GM21360 (cell line): Measurements from ENCODE around the gene OGA.

Source experiments
- ATAC-seq: cut with Tn5 transposase; IDR thresholded peaks from one replicate; pipeline ENCODE4 v1.9.1; 2021; ENCODE audit warnings: mild to moderate bottlenecking, moderate library complexity; ENCODE audit not compliant: unreplicated experiment

OGA gene

DNA sequence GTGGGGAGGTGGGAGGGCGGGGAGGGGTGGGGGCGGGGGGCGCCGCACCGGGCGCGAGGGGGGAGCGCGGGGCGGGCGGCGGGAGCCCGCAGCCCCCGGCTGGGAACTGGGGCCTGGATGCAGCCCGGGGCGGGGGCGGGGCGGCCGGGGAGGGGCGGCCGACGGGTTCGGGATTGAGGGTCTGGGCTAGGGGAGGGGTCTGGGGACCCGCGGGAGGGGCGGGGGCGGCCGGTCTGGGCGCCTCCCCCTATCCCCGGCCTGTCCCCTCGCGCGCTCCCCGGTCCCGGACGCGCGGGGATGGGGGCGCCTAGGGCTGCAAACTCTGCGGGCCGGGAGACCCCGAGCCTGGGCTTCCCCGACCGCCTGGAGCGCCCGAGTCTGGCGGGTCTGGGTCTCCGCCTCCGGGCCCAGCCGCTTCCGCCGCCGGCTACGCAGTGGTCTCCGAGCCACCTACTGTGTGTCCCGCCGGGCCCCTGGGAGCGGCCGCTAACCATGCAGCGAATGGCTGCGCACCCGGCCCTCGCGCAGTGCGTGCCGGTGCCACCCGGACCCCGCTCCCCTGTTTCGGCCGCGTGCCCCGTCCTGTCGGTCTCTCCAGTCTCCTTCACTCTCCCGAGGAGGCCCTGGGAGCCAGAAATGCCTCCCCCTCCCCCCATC, 42.0 kb downstream of the OGA start:
- ATAC-seq: no peak

- ATAC-seq: no peak
Observed at GRCh38 chr10:101775273-101776160, 42.7 kb downstream of the OGA start, which contains the start of gene FGF8. Gene FGF8, minus strand, starts transcription at chr10:101776114. Its CDS starts 214 bp downstream, at chr10:101775900.

- ATAC-seq: no peak
Observed at GRCh38 chr10:101774589-101775272, 43.5 kb downstream of the OGA start.

DNA sequence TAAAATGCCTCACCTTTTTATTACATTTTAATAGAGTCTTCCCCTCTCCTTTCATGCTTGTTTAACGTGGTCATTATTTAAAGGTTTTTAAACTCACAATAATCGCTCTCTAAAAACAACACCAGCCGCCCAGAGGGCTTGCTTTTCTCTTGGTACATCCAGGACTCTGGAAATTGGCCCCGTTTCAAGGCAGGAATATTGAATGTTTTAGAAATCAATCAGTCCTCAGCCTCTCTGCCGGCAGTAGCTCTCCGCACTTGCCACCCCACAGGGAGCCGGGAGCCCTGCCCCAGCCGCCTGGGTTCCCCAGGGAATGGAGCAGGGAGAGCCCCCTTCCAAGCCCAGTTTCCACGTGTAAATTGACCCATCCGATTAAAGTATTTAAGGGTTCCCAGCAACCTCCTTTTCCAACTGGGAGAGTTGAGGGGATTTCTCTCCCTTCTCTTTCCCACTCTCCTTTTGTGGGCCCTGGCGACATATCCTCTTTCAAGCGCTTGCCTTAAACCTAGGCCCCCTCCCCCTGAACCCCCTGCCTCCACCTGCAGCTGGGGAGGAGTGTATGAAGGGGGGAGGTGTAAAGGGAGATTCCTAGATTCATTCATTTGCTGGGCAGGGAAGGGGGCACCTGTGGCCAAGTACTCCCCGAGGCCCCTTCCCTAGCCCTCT, 44.2 kb downstream of the OGA start:
- no peak for ATAC-seq

DNA sequence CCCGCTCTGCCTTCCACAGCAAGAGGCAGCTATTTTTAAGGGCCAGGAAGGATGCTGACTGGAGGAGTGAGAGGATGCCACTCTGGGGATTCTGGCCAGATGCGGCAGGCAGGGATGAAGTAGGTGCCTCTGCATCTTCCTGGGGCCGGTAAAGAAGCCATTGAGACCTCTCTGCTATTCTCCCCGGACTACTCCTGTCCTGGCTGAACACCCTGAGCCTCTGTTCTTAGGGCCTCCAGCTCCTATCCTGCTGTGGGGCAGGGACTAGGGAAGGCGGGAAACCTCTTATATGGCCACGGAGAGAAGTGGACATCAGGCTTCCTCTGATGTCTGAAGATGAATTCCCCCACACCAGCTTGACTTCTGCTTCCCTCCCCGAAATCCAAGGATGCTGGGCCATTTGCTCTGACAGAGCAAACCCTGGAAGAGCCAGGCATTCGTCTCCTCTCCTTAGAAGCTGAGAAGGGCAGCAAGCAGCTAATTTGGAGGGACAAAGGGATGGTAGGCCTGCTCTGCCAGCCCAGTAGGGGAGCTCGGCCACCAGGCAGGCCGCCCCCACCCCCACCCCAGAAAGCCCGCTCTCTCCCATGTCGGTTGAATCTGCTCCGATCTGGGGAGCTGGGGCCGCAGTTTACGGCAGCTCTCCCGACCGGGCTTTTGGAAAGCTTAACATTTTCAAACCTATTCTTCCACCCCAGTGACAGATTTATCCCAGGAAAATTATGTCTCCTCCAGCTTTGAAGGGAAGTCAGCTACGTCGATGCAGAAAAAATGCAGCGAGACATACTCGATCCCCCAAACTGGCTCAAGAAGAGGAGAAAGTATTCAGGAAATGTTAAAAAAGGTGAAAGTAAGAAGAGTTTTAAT, 45.1 kb downstream of the OGA start:
- no peak for ATAC-seq

DNA sequence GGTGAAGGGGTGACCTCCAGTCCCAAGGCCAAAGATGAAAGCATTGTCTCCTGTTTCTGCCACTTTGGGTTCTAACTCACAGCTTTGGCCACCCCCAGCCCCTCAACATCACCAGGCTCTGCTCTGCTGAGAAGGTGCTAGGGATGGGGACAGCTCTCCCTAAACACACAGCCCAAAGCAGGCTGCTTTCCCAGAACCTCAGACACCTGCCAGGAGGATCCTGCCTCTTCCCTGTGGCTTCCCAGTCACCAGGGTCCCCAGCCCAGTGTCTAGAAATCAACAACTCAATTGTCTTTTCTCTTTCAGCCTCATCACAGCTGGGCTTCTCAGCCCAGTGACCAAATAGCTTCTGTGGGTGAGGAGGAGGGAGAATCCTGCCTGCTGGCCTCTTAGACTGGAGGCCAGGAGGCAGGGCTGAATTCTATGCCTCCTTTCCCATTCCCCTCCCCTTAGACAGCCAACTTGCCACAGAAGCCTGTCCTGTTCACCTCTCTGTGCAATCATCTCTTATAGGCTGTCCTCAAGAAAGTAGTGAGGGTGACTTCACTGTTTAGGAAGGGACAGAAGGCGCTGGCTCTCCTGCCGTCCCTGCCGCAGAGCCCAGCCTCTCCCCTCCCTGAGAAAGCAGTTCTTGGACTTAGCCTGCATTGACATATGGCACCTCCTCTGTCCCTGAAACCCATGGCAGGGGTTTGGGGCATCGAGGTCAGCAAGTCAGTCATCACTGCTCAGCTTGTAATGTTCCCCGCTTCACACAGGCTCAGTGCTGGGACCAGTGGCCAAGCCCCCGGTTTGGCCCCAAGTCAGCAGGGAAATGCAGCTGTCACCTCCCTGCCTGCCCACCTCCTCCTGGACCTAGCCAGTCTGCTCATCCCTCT, 46.0 kb downstream of the OGA start:
- no peak for ATAC-seq

DNA sequence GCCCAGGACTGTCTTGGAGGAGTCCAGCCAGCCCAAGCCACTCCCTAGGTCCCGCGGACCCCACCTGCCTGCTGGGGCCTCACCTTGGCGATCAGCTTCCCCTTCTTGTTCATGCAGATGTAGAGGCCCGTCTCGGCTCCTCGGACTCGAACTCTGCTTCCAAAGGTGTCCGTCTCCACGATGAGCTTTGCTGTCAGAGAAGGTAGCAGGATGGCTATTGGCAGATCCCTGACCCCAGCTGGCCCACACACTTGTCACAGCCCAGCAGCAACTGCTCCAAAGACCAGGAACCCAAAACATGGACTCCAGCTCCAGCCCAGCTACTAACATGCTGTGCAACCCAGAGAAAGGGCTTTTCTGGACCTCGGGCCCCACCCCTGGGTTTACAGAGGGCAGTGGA, 46.9 kb downstream of the OGA start:
- ATAC-seq: no peak

- ATAC-seq: no peak
Observed at GRCh38 chr10:101770331-101771215, 47.7 kb downstream of the OGA start.

DNA sequence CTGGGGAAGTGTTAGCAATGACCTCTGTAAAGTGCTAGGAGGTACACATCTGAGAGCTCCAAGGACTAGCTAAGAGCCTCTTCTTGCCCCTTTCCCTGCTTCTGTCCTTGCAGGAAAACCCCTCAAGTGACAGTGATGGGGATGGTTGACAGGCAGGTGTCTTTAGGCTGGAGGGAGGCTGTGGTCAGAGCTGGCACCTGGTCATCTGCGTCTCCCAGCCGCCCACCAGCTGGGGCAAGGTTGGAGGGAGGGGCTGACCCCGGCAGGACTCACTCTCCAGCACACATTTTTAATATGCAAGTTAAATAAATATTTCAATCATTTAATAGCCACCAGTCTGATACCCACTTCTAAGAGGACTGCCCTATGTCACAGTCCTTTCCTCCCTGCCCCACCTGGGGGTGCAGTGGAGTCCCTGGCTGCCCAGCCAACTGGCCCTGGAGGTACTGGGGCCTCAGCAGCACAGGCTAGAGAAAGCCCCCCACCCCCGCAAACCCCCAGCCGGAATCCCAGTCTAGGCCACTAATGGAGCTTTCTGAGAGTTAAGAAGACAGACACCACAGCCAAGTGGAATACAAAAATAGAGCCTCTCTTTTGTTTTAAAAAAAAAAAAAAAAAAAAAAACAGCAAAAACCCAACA, 48.6 kb downstream of the OGA start:
- ATAC-seq: no peak

- no peak for ATAC-seq
Observed at GRCh38 chr10:101768791-101769170, 49.5 kb downstream of the OGA start.

GRCh38 chr10:101767966-101768790, 50.1 kb downstream of the OGA start:
- no peak for ATAC-seq

DNA sequence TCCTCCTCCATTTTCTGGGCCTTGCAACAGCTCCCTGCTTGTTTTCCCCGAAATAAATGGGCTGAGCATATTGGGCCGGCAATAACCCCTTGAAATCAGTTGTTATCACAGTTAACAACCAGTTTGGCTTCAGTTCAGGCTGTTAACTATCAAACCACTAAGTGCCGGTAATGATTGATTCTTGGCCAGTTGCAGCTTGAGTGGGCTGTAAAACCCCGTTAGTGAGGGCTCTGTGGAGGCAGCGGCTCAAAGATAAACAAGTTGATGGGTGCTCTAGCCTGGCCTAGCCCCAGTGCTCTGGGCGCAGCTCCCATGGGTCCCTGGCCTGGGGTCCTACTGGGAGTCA, 50.7 kb downstream of the OGA start:
- ATAC-seq: no peak

GRCh38 chr10:101766753-101767599, 51.3 kb downstream of the OGA start:
- ATAC-seq: no peak

DNA sequence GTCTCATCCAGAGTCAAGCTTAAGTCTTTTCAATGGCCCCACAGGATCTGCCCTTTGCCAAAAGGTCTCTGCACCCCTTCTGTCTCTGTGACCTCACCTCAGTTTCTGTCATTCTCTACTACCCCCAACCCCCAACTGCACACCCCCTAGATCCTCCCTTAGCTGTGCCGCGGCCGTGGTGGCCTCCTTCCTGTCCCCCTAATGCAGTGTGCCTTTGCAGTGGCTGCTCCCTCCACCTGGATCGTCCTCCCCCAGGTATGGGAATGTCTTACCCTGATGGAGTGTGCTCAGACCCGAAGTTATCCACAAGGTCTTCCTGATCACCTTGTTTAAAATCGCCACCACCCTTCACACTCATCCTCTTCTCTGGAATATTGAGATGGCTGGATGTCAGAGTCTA, 51.9 kb downstream of the OGA start:
- no peak for ATAC-seq

- no peak for ATAC-seq
Observed at GRCh38 chr10:101763141-101763846, 55.0 kb downstream of the OGA start.

- ATAC-seq: no peak
Observed at GRCh38 chr10:101762736-101763135, 55.5 kb downstream of the OGA start.
